ENCODE data around the gene RTTN.
"Not testable (repeated sequence)": the region's sequence is repeated elsewhere in the genome, so short reads cannot be mapped to it uniquely, and the experiment has no call there.

The RTTN gene

GRCh38 chr18:69980509-69980908 is 225.0 kb downstream of the RTTN start:
- H3K4me1 Mint-ChIP-seq: peaks cover 51% of the 10 kb centered on the region
- H3K9me3 Mint-ChIP-seq: peaks cover 26 to 33% of the 10 kb centered on the region in 2 donors
- H3K4me3 Mint-ChIP-seq: peak overlapping the region in 1 of 2 donors; percentile 27
- no peak overlapping the region for H3K27ac Mint-ChIP-seq
- no peaks in the 10 kb centered on the region for H3K27me3 Mint-ChIP-seq
- no peak for ATAC-seq
- no peak for DNase-seq

- H3K4me3 Mint-ChIP-seq: peak overlapping the region; percentile 18 to 31
- H3K27ac Mint-ChIP-seq: peak overlapping the region in 1 of 2 donors; percentile 62
- peaks cover 26 to 40% of the 10 kb centered on the region in 2 donors for H3K9me3 Mint-ChIP-seq
- DNase-seq: no peak
- H3K27me3 Mint-ChIP-seq: no peaks in the 10 kb centered on the region
- H3K4me1 Mint-ChIP-seq: peaks cover 51% of the 10 kb centered on the region
- ATAC-seq: peak; percentile 88
These were observed 226.5 kb downstream of the RTTN start for GRCh38 chr18:69978732-69979715.

DNA sequence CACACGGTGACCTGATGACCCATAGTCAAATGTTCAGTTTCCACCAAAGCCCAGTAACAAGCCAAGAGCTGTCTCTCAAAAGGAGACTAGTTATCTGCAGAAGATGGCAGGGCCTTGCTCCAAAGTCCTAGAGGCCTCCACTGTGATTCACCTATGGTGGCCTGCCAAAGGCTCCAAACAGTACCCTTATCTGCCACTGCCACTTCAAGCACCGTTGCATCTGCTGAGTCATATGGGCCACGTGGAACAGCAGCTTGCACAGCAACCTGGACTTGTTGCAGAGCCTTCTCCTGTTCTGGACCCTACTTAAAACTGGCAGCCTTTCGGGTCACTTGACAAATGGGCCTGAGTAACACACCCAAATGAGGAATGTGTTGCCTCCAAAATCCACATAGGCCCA is 230.2 kb downstream of the RTTN start:
- not testable (repeated sequence) for H3K27me3 Mint-ChIP-seq, H3K27ac Mint-ChIP-seq, DNase-seq, H3K4me3 Mint-ChIP-seq, ATAC-seq
- H3K9me3 Mint-ChIP-seq: peaks cover 32 to 53% of the 10 kb centered on the region in 2 donors
- peaks cover 23% of the 10 kb centered on the region for H3K4me1 Mint-ChIP-seq

DNA sequence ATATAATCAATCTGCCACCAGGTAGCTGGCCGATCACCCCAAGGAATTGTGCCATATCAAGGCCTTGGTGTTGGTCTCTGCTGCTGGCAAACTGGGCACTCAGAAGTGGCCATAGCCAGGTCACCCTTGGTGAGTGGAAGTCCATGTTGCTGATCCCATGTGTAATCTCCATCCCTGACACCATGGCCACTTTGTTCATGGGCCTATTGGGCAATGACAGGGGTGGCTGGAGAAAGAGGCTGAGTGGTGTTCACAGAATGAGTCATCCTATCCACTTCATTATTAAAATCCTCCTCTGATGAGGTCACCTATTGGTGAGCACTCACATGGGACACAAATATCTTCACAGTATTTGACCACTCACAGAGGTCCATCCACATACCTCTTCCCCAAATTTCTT is 231.1 kb downstream of the RTTN start:
- H3K27ac Mint-ChIP-seq: no peak overlapping the region
- no peaks in the 10 kb centered on the region for H3K27me3 Mint-ChIP-seq
- DNase-seq (no peak), ATAC-seq (no peak)
- no peak overlapping the region for H3K4me3 Mint-ChIP-seq
- peaks cover 27 to 48% of the 10 kb centered on the region in 2 donors for H3K9me3 Mint-ChIP-seq
- peaks cover 13% of the 10 kb centered on the region for H3K4me1 Mint-ChIP-seq

GRCh38 chr18:69969491-69969890 is 236.0 kb downstream of the RTTN start:
- no peak for DNase-seq
- Mint-ChIP-seq H3K9me3 (peaks cover 6 to 16% of the 10 kb centered on the region in 2 donors), H3K27me3 (no peaks in the 10 kb centered on the region), H3K4me1 (peaks cover 20% of the 10 kb centered on the region), H3K27ac (no peak overlapping the region), H3K4me3 (no peak overlapping the region)
- ATAC-seq: no peak

DNA sequence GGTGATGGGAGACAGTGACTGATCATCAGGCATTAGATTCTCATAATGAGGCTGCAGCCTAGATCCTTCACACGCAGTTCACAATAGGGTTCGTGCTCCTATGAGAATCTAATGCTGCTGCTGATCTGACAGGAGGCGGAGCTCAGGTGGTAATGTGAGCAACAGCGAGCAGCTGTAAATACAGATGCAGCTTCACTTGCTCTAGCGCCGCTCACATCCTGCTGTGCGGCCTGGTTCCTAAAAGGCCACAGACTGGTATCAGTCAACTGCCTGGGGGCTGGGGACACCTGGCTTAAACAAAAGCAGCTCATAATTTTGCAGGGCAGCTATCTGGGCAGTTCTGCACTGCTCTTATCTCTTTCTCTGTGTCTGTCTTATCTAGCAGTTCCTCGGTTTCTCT is 237.4 kb downstream of the RTTN start:
- DNase-seq: peak in 1 of 2 donors; percentile 56
- Mint-ChIP-seq H3K27ac (no peak overlapping the region), H3K9me3 (peaks cover 10 to 11% of the 10 kb centered on the region in 2 donors), H3K4me3 (peak overlapping the region in 1 of 2 donors; percentile 11), H3K27me3 (no peaks in the 10 kb centered on the region), H3K4me1 (peaks cover 20% of the 10 kb centered on the region)
- ATAC-seq: peak; percentile 97

GRCh38 chr18:69963196-69963595 is 242.3 kb downstream of the RTTN start:
- Mint-ChIP-seq H3K9me3 (peaks cover 0 to 9% of the 10 kb centered on the region in 2 donors), H3K27ac (no peak overlapping the region), H3K4me1 (peaks cover 16% of the 10 kb centered on the region), H3K4me3 (no peak overlapping the region), H3K27me3 (no peaks in the 10 kb centered on the region)
- DNase-seq: no peak
- ATAC-seq: no peak

DNA sequence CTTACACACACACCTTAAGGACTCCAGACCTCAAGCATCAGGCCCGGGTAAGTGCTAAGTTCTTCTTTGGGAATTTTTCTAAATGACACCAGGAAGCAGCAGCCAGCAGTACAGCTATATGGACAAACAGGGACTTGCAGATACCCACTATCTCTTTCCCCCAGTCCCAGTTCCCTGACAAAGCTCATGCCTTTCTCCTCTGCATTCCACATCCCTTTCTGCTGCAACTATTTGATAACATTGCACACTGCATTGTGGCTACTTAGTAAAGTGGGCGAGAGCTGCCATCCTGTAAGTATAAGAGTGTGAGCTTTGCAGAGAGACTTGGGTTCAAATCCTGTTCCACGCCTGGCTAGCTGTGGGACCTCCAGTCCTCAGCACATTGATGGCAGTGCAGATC is 243.8 kb downstream of the RTTN start:
- H3K4me1 Mint-ChIP-seq: peaks cover 2% of the 10 kb centered on the region
- no peak overlapping the region for H3K4me3 Mint-ChIP-seq
- no peak for ATAC-seq
- no peaks in the 10 kb centered on the region for H3K27me3 Mint-ChIP-seq
- no peak overlapping the region for H3K27ac Mint-ChIP-seq
- peaks cover 0 to 9% of the 10 kb centered on the region in 2 donors for H3K9me3 Mint-ChIP-seq
- DNase-seq: no peak

GRCh38 chr18:69958422-69958821 is 247.1 kb downstream of the RTTN start:
- Mint-ChIP-seq H3K4me3 (peak overlapping the region in 1 of 2 donors; percentile 5), H3K4me1 (peaks cover 6% of the 10 kb centered on the region), H3K27me3 (no peaks in the 10 kb centered on the region), H3K9me3 (peaks cover 0 to 7% of the 10 kb centered on the region in 2 donors), H3K27ac (no peak overlapping the region)
- DNase-seq (peak in 1 of 2 donors; percentile 61), ATAC-seq (peak; percentile 87)

DNA sequence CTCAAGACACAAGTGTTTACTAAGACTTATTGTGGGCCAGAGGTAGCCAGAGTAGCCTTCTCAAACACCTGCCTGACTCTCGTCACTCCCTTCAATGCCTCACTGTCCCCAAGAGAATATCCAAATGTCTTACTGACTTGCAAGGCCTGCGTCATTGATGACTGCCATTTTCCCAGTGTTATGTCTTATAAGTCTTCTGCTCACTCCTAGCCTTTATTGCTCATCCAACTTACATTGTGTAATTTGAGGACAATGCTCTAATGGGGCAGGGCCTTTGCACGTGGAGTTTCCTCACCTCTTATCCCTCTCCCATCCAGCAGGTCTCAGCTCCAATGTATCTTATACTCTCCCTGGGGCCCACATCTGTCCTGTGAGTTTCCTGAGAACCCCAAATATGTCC is 247.7 kb downstream of the RTTN start:
- Mint-ChIP-seq H3K27ac (peak overlapping the region in 1 of 2 donors; percentile 29), H3K27me3 (no peaks in the 10 kb centered on the region), H3K4me1 (peaks cover 6% of the 10 kb centered on the region), H3K4me3 (peak overlapping the region in 1 of 2 donors; percentile 5), H3K9me3 (peaks cover 0 to under 1% of the 10 kb centered on the region in 2 donors)
- DNase-seq (no peak), ATAC-seq (no peak)

DNA sequence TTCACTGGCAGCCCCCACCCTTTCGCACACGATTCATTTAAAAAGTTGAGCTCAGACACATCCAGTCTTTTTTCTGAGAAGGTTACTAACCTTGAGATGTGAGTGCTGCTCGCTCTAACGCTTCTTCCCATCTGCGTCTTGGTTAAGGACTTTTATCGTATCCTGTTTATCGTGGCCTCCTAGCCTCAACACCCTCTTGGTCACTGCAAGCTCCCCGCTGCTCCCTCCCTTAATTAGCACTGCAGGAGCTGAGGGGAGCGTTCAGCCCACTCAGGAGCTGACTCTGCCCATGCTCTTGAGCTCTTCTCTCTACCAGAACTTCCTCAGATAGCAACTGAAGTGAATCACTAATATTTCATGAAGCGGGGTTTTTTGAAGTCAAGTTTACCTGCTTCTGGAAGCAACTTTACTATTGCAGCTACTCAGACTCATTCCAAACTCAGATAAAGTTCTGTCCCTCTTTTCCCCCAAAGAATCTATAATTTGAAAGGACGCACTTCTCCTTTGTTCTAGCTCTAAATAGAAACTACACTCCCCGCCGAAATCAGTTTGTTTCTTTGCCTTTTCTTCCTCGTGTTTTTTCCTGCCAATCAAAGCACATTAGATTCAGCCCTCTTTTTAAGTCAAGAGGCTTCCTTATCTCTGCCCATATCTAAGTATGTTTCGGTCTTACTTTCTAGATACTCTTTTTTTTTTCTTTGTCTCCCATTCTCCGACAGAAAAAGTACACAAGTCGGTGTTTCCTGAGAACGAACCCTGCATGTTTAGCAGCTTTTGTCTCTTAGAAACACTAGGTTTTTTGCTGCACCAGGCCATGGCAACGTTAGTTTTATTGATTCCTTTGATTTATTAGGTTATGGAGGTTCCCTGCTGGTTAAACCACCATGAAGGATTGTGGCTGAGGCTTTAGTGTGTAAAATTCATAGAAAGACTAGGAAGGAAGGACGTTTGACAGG is 248.5 kb downstream of the RTTN start:
- H3K9me3 Mint-ChIP-seq: peaks cover 0 to 1% of the 10 kb centered on the region in 2 donors

GRCh38 chr18:69956057-69956456 is 249.4 kb downstream of the RTTN start:
- H3K27me3 Mint-ChIP-seq: no peaks in the 10 kb centered on the region
- ATAC-seq: peak; percentile 51
- peaks cover 6% of the 10 kb centered on the region for H3K4me1 Mint-ChIP-seq
- H3K27ac Mint-ChIP-seq: no peak overlapping the region
- H3K4me3 Mint-ChIP-seq: no peak overlapping the region
- peaks cover 0 to 9% of the 10 kb centered on the region in 2 donors for H3K9me3 Mint-ChIP-seq
- no peak for DNase-seq

More for the DNA sequence above, 248.5 kb downstream of the RTTN start:
- ATAC-seq (peak; percentile 55), DNase-seq (no peak)
- Mint-ChIP-seq H3K27me3 (no peaks in the 10 kb centered on the region), H3K4me1 (peaks cover 6% of the 10 kb centered on the region), H3K27ac (no peak overlapping the region), H3K4me3 (no peak overlapping the region)

DNA sequence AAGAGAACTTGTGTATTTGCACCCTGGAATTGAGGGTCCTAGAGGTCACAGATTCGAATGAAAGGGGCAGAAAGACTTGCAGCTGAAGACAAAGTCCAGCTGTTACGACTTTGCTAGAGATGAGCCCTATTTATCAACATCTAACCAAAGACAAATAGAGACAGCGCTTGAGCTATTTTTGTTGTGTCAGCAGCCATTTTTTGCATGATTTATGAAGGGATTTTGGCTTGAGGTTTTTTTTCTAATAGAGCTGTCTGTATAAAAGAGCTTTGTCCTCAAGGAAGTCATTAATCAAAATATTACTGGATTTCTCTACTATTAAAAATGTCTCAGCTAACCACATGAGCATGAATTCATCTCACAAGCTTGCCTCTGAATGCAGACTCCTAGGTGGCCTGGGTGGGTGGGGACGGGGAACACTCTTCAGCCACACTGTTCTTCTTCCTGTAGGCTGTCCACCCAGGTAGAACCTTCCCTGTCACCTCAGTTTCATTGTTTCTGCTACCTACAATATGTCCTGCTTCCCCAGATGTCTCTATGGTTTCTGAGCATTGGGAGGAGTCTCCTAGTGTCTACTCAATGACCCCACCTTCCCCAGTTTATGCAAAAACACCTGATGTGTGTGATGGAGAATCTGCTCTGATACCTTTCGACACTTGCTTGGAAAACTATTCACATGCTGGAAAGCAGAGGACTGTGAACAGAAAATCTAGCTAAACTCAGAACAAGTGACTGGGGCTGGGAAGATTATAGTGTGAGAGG is 250.6 kb downstream of the RTTN start:
- H3K9me3 Mint-ChIP-seq: peaks cover 0 to 9% of the 10 kb centered on the region in 2 donors
- peak overlapping the region; percentile 69 to 96 for H3K27ac Mint-ChIP-seq
- H3K4me3 Mint-ChIP-seq: no peak overlapping the region
- ATAC-seq: peak; percentile 13
- no peaks in the 10 kb centered on the region for H3K27me3 Mint-ChIP-seq
- DNase-seq: no peak
- peaks cover 6% of the 10 kb centered on the region for H3K4me1 Mint-ChIP-seq

DNA sequence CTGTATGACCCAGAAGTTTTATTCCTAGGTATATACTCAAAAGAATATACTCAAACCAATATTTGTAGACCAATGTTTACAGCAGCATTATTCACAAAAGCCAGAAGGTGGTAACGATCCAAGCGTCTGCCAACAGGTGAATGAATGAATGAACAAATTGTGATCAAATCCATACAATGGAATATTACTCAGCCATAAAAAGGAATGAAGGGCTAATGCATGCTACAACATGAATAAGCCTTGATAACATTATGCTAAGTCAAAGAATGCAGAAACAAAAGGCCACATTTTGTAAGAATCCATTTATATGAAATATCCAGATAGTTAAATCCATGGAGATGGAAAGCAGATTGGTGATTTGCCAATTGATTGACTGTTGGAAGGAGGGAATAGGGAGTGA is 252.3 kb downstream of the RTTN start:
- ATAC-seq (no peak), DNase-seq (no peak)
- H3K4me1 Mint-ChIP-seq: peaks cover 6% of the 10 kb centered on the region
- H3K9me3 Mint-ChIP-seq: peaks cover 0 to 9% of the 10 kb centered on the region in 2 donors
- no peaks in the 10 kb centered on the region for H3K27me3 Mint-ChIP-seq
- peak overlapping the region in 1 of 2 donors; percentile 47 for H3K4me3 Mint-ChIP-seq
- peak overlapping the region in 1 of 2 donors; percentile 38 for H3K27ac Mint-ChIP-seq

All from stimulated activated naive CD8-positive, alpha-beta T cell treated with anti-CD3 and anti-CD28 coated beads, Interleukin-15, amount 100 ng/mL, for 72 hours (primary cell).